ENCODE data around the gene MAML2.

GRCh38 chr11:96044311-96044710 is 298.7 kb downstream of the MAML2 start:
- TF ChIP-seq POLR2AphosphoS5 (IDR thresholded peaks at IDR 0.05): no peak
- TF ChIP-seq, protein P1, sequence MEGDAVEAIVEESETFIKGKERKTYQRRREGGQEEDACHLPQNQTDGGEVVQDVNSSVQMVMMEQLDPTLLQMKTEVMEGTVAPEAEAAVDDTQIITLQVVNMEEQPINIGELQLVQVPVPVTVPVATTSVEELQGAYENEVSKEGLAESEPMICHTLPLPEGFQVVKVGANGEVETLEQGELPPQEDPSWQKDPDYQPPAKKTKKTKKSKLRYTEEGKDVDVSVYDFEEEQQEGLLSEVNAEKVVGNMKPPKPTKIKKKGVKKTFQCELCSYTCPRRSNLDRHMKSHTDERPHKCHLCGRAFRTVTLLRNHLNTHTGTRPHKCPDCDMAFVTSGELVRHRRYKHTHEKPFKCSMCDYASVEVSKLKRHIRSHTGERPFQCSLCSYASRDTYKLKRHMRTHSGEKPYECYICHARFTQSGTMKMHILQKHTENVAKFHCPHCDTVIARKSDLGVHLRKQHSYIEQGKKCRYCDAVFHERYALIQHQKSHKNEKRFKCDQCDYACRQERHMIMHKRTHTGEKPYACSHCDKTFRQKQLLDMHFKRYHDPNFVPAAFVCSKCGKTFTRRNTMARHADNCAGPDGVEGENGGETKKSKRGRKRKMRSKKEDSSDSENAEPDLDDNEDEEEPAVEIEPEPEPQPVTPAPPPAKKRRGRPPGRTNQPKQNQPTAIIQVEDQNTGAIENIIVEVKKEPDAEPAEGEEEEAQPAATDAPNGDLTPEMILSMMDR (IDR thresholded peaks at IDR 0.05 in 8 of 11, conservative IDR thresholded peaks at IDR 0.05 in 3 of 11): no peak

Data from spleen (tissue), 7 donors.